ENCODE measurements around the gene BORCS6. TPM values are rescaled to one million over a fixed set of nuclear protein-coding genes. Genes with fewer than 3 reads are reported as not detected.
A peak's percentile ranks its signal among the peaks of the same experiment; 100 is the strongest.

Gene BORCS6

DNA sequence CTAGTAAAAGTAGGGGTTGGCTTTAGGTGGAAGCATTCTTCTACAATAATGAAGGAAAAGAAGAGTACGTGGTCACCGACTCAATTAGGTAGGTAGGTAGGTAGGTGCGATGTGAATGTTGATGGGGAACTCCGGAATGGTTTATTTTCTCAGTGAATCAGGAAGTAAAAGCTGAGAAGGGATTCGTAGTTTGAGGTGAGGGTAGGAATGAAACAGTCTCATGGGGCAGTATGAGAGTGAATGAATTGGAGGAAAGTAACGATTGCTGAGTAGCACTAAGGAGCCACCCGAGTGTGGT lies 51.7 kb downstream of the BORCS6 start:
- TF ChIP-seq GABPA (IDR thresholded peaks at IDR 0.05; ENCODE audit: low read depth), result no peak
- TF ChIP-seq, protein P1, sequence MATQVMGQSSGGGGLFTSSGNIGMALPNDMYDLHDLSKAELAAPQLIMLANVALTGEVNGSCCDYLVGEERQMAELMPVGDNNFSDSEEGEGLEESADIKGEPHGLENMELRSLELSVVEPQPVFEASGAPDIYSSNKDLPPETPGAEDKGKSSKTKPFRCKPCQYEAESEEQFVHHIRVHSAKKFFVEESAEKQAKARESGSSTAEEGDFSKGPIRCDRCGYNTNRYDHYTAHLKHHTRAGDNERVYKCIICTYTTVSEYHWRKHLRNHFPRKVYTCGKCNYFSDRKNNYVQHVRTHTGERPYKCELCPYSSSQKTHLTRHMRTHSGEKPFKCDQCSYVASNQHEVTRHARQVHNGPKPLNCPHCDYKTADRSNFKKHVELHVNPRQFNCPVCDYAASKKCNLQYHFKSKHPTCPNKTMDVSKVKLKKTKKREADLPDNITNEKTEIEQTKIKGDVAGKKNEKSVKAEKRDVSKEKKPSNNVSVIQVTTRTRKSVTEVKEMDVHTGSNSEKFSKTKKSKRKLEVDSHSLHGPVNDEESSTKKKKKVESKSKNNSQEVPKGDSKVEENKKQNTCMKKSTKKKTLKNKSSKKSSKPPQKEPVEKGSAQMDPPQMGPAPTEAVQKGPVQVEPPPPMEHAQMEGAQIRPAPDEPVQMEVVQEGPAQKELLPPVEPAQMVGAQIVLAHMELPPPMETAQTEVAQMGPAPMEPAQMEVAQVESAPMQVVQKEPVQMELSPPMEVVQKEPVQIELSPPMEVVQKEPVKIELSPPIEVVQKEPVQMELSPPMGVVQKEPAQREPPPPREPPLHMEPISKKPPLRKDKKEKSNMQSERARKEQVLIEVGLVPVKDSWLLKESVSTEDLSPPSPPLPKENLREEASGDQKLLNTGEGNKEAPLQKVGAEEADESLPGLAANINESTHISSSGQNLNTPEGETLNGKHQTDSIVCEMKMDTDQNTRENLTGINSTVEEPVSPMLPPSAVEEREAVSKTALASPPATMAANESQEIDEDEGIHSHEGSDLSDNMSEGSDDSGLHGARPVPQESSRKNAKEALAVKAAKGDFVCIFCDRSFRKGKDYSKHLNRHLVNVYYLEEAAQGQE (IDR thresholded peaks at IDR 0.05; ENCODE audit: insufficient replicate concordance, low read depth), result no peak
- TF ChIP-seq, protein P2, sequence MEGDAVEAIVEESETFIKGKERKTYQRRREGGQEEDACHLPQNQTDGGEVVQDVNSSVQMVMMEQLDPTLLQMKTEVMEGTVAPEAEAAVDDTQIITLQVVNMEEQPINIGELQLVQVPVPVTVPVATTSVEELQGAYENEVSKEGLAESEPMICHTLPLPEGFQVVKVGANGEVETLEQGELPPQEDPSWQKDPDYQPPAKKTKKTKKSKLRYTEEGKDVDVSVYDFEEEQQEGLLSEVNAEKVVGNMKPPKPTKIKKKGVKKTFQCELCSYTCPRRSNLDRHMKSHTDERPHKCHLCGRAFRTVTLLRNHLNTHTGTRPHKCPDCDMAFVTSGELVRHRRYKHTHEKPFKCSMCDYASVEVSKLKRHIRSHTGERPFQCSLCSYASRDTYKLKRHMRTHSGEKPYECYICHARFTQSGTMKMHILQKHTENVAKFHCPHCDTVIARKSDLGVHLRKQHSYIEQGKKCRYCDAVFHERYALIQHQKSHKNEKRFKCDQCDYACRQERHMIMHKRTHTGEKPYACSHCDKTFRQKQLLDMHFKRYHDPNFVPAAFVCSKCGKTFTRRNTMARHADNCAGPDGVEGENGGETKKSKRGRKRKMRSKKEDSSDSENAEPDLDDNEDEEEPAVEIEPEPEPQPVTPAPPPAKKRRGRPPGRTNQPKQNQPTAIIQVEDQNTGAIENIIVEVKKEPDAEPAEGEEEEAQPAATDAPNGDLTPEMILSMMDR (IDR thresholded peaks at IDR 0.05; ENCODE audit: insufficient read depth, low read length), result no peak
- TF ChIP-seq SPI1 (IDR thresholded peaks at IDR 0.05; ENCODE audit: borderline replicate concordance, low read depth), result no peak
- no peak for TF ChIP-seq POLR2AphosphoS5 (IDR thresholded peaks at IDR 0.05; ENCODE audit: low read depth)
- no peak overlapping the region; the same call in 1 of the 2 replicates for H3K27ac ChIP-seq (replicated peaks)
- no peaks in the 10 kb centered on the region for H3K27me3 ChIP-seq (ENCODE audit: insufficient read depth, poor library complexity, severe bottlenecking)
- no peak for DNase-seq (ENCODE audit: low read depth in 1 of 2, low spot score in 1 of 2)
- peak overlapping the region; percentile 40 for H3K4me3 ChIP-seq (replicated peaks; ENCODE audit: insufficient read depth, low read length)

Small RNA genes lying within 50 kb of the gene (microRNA-seq; reads per million reads assigned to microRNA genes)
- gene MIR4521, result 1,810 reads per million, percentile 91 among the genes with 10 or more reads in this experiment
- not detected for gene MIR6883

Measured in HL-60 (cell line).